Hair follicle dermal papilla cell (primary cell): ENCODE measurements around the gene DEAF1. TPM values are rescaled to one million over a fixed set of nuclear protein-coding genes. Genes with fewer than 3 reads are reported as not detected.

Experiments
- total RNA-seq: library from RNA; depleted of rRNA; stranded (reverse); fragments of >200 nt; gene quantifications from 2 replicates; pipeline ENCODE4 v1.2.3, GENCODE V29; 2012

The DEAF1 gene, protein sequence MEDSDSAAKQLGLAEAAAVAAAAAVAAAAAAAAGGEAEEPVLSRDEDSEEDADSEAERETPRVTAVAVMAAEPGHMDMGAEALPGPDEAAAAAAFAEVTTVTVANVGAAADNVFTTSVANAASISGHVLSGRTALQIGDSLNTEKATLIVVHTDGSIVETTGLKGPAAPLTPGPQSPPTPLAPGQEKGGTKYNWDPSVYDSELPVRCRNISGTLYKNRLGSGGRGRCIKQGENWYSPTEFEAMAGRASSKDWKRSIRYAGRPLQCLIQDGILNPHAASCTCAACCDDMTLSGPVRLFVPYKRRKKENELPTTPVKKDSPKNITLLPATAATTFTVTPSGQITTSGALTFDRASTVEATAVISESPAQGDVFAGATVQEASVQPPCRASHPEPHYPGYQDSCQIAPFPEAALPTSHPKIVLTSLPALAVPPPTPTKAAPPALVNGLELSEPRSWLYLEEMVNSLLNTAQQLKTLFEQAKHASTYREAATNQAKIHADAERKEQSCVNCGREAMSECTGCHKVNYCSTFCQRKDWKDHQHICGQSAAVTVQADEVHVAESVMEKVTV
- total RNA-seq: 37.0 and 40.8 TPM in 2 replicates

DNA sequence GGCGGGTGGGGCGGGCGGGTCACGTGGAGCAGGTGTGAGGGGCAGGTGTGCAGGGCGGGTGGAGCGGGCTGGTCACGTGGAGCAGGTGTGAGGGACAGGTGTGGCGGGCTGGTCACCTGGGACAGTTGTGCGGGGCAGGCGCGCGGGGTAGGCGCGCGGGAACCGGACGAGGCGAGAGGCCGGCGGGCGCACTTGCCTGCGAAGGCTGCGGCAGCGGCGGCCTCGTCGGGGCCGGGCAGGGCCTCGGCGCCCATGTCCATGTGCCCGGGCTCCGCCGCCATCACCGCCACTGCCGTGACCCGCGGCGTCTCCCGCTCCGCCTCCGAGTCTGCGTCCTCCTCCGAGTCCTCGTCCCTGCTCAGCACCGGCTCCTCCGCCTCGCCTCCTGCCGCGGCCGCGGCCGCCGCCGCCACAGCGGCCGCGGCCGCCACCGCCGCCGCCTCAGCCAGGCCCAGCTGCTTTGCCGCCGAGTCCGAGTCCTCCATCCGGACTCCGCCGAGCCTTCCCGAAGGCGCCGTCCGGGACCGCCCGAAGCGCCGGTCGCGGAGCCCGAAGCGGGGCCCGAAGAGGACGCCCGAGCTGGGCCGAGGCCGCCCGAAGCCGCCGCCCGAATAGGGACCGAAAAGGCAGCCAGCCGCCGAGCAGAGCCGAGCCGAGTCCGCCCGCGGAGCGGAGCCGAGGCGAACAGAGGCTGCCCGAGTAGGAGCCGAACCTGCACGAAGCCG is at the start of gene DEAF1:
TSS of gene DEAF1 (minus strand) at position 660 of the 725 bp plus-strand sequence. CDS start at position 485, 175 bp downstream.

GRCh38 chr11:705646-706438 is 10.8 kb upstream of the DEAF1 start, which contains the start of gene EPS8L2:
EPS8L2 (plus strand) TSS chr11:706231; CDS start chr11:709408, 3,177 bp downstream.

DNA sequence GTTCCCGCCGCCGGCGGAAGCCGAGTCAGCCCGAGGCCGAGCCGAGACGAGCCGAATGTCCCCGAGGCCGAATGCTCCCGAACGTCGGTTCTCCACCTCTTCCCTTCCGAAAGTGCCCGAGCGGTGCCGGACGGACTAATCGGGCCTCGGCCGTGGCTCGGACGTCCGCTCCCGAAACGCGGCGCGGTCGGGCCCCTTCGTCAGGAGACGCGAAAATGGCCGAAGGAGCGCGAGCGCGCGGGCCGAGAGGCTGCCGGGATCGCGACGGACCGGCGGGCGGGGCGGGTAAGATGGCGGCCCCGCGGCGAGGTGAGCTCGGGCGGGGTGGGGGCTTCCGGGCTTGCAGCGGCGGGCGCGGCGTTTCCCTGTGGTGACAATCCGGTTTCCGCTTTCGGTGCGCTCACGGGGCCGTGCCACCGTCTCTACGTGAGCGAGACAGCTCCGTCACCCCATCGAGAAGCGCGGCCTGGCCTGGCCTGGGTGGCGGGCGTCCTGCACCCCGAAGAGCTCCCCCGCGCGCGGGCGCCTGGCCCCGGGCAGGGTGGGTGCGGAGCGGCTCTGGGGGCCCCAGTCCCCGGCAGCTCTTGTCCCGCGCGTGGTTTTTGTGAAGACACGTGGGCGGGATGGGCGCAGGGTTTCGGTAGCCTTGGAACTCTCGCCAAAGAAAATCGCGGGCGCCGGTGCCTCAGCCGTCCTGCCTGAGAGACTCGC is 671 bp upstream of the DEAF1 start, which contains the start of gene TMEM80:
TSS of gene TMEM80 (plus strand) at position 279 of the 711 bp plus-strand sequence. CDS start at position 291, 12 bp downstream.

DNA sequence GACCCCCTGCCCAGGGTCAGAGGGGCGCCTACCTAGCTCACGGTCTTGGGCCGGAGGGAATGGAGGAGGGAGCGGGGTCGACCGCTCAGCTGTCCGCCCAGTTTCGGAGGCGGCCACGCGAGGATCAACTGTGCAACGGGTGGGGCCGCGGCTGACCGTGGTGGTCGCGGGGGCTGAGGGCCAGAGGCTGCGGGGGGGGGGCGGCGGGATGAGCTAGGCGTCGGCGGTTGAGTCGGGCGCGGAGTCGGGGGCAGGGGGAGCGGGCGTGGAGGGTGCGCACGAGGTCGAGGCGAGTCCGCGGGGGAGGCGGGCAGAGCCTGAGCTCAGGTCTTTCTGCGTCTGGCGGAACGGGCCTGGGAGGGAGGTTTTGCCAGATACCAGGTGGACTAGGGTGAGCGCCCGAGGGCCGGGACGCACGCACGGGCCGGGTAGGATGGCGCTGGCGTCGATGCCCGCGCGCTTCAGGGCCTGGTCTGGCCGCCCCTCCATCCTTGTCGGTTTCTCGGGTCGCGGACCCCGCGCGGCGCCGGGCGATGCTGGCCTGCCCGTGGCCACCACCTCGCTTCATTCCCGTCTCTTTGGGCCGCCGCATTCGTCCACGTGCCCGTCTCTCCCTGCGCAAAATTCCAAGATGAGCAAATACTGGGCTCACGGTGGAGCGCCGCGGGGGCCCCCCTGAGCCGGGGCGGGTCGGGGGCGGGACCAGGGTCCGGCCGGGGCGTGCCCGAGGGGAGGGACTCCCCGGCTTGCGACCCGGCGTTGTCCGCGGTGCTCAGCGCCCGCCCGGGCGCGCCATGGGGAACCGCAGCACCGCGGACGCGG is 58.3 kb downstream of the DEAF1 start, which contains the start of gene DRD4:
TSS of gene DRD4 (plus strand) at position 759 of the 822 bp plus-strand sequence. CDS start at position 795, 36 bp downstream.

DNA sequence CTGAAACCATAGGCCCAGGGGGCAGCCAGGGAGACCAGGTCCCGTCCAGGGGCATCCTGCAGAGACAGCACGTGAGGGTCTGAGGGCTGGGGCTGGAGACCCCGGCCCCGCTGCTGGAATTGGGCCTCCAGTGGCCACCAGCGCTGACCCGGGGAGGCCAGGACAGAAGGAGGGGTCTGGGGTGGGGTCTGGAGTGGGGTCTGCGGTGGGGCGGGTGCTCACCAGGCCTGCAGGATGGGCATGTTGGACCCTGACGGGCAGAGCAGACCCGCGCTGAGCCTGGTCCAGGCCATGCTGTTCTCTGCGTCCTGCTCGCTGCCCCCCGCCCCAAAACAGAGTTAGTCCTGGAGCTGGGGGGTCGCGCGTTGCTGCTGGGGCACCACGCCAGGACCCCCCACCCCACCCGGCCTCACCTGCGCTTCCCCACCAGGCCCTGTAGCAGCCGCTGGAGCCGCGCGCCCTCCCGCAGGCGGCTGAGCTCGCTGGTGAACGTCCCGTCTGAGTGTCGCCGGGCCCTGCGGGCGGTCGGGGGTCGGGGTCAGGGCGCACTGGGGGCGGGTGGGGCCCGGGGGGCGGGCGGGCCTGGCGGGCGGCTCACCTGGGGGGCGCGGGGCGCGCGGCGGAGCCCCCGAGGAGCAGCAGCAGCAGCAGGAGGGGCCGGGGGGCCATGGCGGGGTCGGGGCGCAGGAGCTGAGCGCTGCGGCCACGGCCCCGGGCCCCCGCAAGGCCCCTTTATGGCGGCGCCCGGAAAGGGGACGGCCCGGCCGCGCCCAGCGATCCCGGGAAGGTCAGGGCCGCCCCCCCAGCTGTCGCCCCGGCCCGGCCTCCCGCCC is 68.3 kb downstream of the DEAF1 start, which contains the start of gene SCT:
TSS of gene SCT (minus strand) at position 707 of the 833 bp plus-strand sequence. CDS start at position 669, 38 bp downstream.

DNA sequence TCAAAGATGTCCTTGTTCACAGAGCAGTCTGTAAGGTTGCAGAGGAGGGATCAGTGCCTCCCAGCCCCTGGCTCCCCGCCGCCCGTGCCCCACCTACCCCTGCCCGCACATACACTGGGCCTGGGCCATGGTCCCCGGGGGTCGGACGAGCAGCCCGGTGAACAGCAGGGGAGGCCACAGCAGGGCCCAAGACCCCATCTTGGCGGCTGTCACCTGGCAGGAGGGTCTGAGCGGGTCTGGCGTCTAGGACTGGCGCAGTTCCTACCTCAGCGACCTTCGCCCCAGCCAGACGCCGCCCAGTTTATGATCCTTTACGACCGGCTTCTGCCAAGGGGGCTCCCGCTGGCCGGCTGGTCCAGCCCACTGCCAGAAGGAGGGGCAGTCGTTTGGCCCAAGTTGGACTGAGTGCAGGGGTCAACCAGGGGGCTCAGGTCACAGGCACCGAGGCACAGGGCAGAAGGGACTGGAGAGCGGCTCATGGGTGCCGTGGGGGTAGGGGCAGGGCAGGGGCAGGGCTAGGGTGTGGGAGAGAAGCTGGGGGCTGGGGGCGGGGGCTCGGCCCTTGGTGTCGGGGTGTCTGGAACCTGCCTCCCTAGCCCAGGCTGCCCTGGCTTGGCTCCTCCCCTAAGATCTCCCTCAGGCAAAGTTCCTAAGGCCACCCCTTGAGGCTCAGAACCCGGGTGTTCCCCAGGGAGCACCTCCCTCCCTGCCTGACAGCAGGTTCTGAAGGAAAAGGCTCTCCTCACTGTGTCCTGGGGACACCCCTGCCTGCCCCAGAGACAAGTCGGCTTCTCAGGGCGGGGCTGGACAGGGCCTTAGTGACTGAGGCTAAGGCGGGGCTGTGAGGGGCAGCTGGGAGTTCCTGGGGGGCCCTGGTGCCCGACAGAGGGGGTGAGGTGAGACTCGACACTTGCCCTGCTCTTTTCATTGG is 70.1 kb downstream of the DEAF1 start, which contains the start of gene CDHR5:
TSS of gene CDHR5 (minus strand) at position 251 of the 931 bp plus-strand sequence. CDS start at position 198, 53 bp downstream.

DNA sequence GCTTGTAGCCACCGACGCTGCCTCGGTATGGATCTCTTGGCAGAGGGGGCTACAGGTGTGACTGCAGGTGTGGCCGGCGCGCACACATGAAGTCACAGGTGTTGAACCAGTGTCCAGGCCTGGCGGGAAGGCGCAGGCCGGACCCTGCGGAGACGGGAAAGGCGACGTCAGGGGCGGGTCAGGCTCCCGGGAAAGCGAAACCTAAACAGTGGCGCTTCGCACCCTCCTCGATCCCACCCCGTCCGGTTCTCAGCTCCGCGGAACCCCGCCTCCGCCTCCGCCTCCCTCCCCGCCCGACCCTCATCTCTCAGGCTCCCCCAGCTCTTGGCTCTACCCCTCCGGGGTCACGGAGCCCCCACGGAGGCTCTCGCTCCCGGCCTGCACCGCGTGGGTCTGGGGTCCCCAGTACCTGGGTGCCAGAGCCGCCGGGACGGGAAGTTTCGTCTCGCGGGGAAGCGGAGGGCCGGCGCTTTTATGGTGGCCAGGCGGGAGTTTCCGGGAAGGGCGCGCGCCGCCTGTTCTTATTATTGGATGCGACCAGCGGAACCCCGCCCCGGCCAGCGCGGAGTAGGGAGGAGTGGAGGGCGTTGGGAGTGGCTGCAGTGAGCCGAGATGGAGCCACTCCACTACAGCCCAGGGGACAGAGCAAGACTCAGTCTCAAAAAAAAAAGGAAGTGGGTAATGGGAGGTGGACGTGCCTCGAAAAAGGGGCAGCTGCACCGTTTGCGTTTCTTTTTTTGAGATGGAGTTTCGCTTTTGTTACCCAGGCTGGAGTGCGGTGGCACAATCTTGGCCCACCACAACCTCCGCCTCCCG is 79.3 kb downstream of the DEAF1 start, which contains the start of gene IRF7:
TSS of gene IRF7 (minus strand) at position 447 of the 816 bp plus-strand sequence. CDS start 586 bp downstream, outside the sequence.

Other genes starting within 250 kb of the DEAF1 start
- gene PTDSS2, start 244.9 kb downstream of the DEAF1 start, total RNA-seq: 25.4 and 35.9 TPM in 2 replicates
- 359 and 417 TPM in 2 replicates for gene RNH1, start 188.0 kb downstream of the DEAF1 start, total RNA-seq
- 24.5 and 27.4 TPM in 2 replicates for gene HRAS, start 159.6 kb downstream of the DEAF1 start, total RNA-seq
- gene LRRC56, start 157.7 kb downstream of the DEAF1 start, total RNA-seq: 0.65 and 0.85 TPM in 2 replicates
- 0.61 and 0.97 TPM in 2 replicates for gene LMNTD2, start 134.5 kb downstream of the DEAF1 start, total RNA-seq
- gene RASSF7, start 134.3 kb downstream of the DEAF1 start, total RNA-seq: 3.7 and 7.7 TPM in 2 replicates
- gene PHRF1, start 118.8 kb downstream of the DEAF1 start, total RNA-seq: 32.9 and 36.8 TPM in 2 replicates
- gene IRF7, start 79.3 kb downstream of the DEAF1 start, total RNA-seq: 10.6 and 18.5 TPM in 2 replicates
- gene CDHR5, start 70.3 kb downstream of the DEAF1 start, total RNA-seq: not detected in 2 replicates
- not detected in 2 replicates for gene SCT, start 68.0 kb downstream of the DEAF1 start, total RNA-seq
- 0.12 and 0.32 TPM in 2 replicates for gene DRD4, start 58.0 kb downstream of the DEAF1 start, total RNA-seq
- gene TMEM80, start 594 bp upstream of the DEAF1 start, total RNA-seq: 8.9 and 17.2 TPM in 2 replicates
- gene EPS8L2, start 11.0 kb upstream of the DEAF1 start, total RNA-seq: 19.3 and 31.7 TPM in 2 replicates
- 92.8 and 94.2 TPM in 2 replicates for gene TALDO1, start 52.2 kb upstream of the DEAF1 start, total RNA-seq
- gene GATD1, start 82.3 kb upstream of the DEAF1 start, total RNA-seq: 48.3 and 49.3 TPM in 2 replicates
- gene CEND1, start 94.9 kb upstream of the DEAF1 start, total RNA-seq: 0.97 and 1.9 TPM in 2 replicates
- 14.2 and 17.4 TPM in 2 replicates for gene SLC25A22, start 103.1 kb upstream of the DEAF1 start, total RNA-seq
- gene PIDD1, start 110.0 kb upstream of the DEAF1 start, total RNA-seq: 4.4 and 5.6 TPM in 2 replicates
- gene RPLP2, start 114.7 kb upstream of the DEAF1 start, total RNA-seq: 47.4 and 134 TPM in 2 replicates
- 29.4 and 33.1 TPM in 2 replicates for gene PNPLA2, start 123.7 kb upstream of the DEAF1 start, total RNA-seq
- gene CRACR2B, start 132.7 kb upstream of the DEAF1 start, total RNA-seq: 0.32 and 0.85 TPM in 2 replicates
- gene CD151, start 137.7 kb upstream of the DEAF1 start, total RNA-seq: 283 and 456 TPM in 2 replicates
- 67.7 and 69.6 TPM in 2 replicates for gene POLR2L, start 147.3 kb upstream of the DEAF1 start, total RNA-seq
- 129 and 138 TPM in 2 replicates for gene TSPAN4, start 147.6 kb upstream of the DEAF1 start, total RNA-seq
- gene CHID1, start 215.6 kb upstream of the DEAF1 start, total RNA-seq: 63.4 and 63.6 TPM in 2 replicates
- 50.4 and 60.7 TPM in 2 replicates for gene AP2A2, start 230.6 kb upstream of the DEAF1 start, total RNA-seq